ENCODE results near the gene MIEN1.
"Not testable (repeated sequence)": the region's sequence is repeated elsewhere in the genome, so short reads cannot be mapped to it uniquely, and the experiment has no call there.

MIEN1 gene

DNA sequence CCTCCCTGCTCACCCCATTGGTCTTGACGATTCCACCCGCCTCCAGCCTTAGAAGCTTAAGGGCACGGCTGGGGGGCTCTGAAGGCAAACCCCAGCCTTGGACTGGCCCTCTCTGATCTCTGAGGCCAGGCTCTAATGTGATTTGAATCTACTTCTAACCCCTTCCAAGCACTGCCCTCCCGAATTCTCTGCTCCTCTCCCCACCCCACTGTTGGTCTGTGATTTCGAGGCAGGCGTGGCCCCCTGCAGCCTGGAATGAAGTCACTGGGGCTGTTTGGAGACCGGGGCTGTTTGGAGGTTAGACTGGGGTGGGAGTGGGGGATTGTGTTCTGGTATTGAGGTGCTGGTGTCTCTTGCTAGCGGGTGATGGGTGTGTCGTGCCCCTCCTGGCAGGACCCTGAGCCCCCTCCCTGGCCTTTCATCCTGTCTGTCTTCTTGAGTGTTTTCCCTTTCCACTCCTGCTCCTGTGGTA, 9.6 kb upstream of the MIEN1 start:
- DNase-seq (ENCODE audit: low read depth, low spot score) = no peak

DNA sequence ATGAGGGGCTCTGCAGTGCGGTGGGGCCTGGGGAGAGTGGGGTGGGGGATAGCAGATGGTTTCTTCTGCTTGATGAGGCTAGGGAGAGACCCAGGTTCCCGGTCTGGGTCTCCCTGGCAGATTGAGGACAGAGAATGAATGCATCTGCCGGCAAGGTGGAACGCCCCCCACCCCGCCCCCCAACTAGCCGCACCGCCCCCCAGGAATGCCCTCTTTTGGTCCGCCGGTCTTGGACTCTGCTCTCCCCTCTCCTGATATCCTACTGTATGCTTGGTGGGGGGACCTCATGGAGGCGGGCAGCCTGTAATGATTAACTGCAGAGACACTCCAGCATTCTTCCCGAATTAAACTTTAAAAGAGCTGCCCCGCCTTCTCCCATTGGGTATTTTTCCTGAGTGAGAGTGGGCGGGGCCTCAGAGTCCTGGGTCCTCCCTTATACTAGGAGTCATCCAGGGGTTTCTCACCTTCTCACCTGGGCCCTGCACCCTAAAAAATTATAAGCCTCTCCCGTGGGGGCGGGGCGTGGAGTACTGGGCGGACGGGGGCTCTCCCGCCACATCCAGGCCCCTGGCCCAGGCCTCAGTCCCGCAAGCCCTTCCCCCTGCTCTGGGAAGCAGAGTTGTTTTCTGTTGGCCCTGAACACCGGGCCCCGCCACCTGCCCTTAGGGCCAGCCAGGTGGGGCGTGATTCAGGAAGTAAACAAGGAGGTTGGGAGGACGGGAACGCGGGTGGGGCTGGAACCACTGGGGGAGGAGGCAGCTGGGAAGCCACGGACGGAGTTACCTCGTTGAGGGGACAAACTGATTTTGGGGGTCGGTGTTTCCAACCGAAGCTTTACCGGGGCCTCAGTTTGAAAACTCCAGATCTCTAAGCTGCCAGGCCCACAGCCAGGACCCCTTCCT, 8.9 kb upstream of the MIEN1 start:
- DNase-seq (ENCODE audit: low read depth, low spot score) = no peak

DNA sequence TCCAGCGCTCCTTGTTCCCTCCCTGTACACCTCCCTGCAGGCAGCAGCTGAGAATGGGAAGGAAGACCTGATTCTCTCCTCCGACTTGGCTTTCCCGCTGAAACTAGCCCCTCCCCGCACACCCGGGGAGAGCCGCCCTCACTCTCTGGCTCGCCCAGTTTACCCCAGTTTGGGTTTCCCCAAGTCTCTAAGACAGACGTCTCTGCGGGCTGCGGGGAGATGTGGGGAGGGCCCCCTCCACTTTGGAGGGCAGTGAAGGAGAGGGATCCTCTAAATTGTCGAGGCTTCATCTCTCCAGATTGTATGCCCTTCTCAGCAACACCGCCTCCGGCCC, 8.2 kb upstream of the MIEN1 start:
- no peak for DNase-seq (ENCODE audit: low read depth, low spot score)

DNA sequence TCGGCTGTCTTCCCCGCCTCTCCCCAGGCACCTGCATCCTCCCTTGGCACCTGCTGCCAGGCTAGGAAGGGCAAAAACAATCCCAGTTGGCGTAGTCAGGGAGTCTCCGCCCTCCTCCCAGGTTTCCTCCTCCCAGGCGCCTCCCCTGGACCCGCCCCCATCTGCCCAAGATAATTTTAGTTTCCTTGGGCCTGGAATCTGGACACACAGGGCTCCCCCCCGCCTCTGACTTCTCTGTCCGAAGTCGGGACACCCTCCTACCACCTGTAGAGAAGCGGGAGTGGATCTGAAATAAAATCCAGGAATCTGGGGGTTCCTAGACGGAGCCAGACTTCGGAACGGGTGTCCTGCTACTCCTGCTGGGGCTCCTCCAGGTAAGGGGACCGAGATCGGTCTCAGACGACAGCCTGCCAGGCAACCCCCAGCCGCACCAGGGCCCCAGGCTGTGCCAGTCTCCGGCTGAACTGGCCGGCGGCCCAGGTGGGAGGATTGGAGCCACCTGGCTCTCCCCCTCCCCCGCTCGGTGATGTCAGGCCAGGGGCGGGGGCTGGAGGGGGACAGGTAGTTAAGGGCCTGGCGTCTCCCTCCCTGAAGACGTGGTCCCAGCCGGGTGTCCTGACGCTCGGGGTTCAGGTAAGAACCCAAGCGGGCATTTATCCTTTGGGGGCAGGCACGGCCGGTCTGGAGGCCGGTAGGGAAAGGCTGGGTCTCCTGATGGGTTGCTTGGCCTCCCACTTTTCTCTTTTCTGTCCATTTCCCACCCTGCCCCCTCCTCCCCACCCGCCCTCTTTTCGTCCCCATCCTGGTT, 7.6 kb upstream of the MIEN1 start, which contains the start of gene GRB7:
GRB7 (plus strand) TSS at position 179 of the 808 bp plus-strand sequence. CDS start 4,364 bp downstream, outside the sequence.
- no peak for DNase-seq (ENCODE audit: low read depth, low spot score)

DNA sequence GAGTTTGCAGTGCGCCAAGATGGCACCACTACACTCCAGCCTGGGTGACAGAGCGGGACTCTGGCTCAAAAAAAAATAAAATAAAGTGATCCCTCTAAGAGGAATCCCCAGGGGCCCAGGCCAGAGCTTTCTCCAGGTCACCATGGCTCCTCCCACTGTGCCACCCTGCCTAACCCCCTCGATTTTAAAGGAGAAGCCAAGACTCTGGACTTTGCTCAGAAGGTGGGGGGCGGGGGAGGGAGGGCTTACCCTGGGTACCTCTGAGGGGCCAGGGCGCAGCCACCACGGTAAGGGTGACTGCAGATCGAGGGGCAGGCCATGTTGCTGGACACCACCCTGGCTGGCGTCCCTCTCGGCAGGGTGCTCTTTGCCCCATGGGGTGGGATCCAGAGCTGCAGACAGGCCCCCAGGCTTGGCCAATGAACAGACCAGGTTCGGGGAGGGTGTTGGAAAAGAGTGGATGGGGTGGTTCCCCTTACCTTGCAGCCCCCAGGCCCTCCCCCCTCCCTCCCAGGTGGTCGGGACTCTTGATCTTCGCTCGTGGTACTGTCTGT, 7.0 kb upstream of the MIEN1 start:
- DNase-seq (ENCODE audit: low read depth, low spot score) = no peak

DNA sequence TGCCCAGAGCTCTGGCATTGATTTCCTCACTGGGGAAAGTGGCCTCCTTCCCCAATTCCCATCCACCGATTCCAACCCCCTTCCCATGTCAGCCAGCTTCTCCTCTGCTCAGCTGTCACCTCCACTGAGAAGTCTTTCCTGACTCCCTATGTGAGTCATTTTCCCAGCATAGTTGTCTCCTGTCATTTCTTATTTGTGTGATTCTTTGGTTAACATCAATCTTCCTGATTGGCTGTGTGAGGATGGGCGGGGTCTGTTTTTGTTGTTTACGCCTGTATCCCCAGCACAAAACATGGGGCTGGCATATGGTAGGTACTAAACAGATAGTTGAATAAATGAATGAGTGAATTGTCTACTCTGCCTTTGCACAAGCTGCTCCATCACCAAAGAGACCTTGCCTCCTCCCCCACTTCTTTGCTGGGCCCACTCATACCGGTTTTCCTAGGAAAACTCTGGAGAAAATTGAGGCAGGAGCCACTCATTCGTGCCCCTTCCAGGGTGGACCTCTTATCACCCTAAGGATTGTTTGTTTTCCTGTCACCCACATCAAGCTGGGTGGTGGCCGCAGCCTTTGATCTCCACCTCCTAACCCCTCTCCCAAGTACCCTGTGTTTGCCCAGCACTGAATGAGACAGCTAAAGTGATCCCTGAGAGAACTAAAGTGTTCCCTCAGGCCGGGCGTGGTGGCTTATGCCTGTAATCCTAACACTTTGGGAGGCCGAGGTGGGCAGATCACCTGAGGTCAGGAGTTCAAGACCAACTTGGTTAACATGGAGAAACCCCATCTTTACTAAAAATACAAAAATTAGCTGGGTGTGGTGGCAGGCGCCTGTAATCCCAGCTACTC, 6.2 kb upstream of the MIEN1 start:
- DNase-seq (ENCODE audit: low read depth, low spot score) = no peak

DNA sequence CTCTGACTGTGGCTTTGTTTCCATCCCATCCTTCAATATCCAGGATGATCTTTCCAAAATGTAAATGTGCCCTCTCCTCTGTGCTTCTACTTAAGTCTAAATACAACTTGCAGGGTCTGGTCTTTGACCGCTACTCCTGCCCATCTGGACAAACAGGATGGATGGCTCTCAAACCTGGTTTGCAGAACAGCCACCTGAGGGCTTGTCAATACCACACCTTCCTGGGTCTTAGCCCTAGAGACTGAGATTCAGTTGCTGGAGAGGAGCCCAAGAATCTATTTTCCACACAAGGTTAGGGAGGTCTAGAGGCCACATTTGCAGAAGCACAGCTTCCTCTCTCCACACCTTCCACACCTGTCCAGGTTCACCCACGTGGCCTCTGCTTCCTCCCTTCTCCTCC, 5.5 kb upstream of the MIEN1 start:
- no peak for DNase-seq (ENCODE audit: low read depth, low spot score)

DNA sequence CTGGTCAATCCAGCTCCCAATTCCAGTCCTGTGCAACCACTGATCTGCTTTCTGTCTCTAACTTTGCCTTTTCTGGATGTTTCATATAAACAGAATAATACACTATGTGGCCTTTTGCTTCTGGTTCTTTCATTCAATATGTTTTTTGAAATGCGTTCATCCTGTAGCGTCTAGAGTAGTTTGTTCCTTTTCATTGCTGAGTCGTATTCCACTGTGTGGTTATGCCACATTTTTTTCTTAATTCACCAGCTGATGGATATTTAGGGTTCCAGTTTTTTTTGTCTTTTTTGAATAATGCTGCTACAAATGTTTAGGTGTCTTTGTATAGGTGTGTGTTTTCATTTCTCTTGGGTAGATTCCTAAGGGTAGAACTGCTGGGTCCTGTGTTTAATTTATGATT, 2.3 kb upstream of the MIEN1 start:
- no peak for DNase-seq (ENCODE audit: low read depth, low spot score)

DNA sequence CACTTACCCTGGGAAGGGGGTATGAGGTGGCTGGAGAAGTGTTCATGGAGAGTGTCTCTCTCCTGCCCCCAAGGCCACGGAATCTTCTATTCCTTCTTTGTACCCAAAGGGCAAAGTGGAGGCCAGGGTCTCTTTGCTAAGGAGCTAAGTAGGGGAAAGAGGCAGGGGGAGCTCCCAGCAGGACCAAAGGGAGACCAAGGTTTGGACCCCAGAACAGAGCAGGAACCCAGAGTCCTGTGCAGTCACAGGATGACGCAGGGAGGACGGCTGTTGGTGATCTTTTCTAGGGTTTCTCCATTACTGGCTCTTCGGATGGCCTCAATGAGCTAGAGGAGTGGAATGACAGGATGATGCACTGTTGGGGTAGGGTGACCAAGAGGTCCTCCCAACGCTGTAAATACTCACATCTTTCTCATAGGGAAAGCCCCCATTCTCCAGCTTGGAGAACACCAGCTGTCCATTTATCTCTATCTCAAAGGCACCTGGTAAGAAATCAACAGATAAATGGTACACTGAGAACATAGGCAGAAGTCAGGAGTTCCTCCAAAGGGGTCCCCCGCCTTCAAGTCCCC, 966 bp downstream of the MIEN1 start:
- DNase-seq (ENCODE audit: low read depth, low spot score) = no peak

DNA sequence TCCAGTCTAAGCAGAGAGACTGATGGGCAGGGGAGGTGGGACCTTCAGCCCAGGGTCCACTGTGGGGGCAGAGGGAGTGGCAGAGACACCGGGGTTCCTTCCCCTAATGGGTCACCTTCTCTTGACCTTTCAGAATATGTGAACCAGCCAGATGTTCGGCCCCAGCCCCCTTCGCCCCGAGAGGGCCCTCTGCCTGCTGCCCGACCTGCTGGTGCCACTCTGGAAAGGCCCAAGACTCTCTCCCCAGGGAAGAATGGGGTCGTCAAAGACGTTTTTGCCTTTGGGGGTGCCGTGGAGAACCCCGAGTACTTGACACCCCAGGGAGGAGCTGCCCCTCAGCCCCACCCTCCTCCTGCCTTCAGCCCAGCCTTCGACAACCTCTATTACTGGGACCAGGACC, 2.8 kb downstream of the MIEN1 start:
- no peak for DNase-seq (ENCODE audit: low read depth, low spot score)

DNA sequence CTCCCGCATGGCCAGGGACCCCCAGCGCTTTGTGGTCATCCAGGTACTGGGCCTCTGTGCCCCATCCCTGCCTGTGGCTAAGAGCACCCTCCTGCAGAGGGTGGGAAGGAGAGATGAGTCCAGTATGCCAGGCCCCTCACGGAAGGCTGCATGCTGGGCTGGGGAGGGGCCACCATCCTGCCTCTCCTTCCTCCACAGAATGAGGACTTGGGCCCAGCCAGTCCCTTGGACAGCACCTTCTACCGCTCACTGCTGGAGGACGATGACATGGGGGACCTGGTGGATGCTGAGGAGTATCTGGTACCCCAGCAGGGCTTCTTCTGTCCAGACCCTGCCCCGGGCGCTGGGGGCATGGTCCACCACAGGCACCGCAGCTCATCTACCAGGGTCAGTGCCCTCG, 3.7 kb downstream of the MIEN1 start:
- DNase-seq (ENCODE audit: low read depth, low spot score) = no peak

DNA sequence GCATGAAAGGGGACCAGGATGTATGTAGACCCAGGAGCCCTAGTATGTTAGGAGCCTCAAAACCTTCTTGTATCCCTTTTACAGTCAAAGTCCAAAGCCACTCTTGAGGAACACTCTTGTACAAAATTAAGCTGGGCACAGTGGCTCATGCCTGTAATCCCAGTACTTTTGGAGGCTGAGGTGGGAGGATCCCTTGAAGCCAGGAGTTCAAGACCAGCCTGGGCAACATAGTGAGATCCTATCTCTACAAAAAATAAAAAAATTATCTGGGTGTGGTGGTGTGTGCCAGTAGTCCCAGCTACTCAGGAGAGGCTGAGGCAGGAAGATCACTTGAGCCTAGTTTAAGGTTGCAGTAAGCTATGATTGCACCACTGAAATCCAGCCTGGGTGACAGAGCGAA, 4.4 kb downstream of the MIEN1 start:
- DNase-seq (ENCODE audit: low read depth, low spot score) = not testable (repeated sequence)

DNA sequence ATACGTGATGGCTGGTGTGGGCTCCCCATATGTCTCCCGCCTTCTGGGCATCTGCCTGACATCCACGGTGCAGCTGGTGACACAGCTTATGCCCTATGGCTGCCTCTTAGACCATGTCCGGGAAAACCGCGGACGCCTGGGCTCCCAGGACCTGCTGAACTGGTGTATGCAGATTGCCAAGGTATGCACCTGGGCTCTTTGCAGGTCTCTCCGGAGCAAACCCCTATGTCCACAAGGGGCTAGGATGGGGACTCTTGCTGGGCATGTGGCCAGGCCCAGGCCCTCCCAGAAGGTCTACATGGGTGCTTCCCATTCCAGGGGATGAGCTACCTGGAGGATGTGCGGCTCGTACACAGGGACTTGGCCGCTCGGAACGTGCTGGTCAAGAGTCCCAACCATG, 5.6 kb downstream of the MIEN1 start:
- DNase-seq (ENCODE audit: low read depth, low spot score) = no peak

DNA sequence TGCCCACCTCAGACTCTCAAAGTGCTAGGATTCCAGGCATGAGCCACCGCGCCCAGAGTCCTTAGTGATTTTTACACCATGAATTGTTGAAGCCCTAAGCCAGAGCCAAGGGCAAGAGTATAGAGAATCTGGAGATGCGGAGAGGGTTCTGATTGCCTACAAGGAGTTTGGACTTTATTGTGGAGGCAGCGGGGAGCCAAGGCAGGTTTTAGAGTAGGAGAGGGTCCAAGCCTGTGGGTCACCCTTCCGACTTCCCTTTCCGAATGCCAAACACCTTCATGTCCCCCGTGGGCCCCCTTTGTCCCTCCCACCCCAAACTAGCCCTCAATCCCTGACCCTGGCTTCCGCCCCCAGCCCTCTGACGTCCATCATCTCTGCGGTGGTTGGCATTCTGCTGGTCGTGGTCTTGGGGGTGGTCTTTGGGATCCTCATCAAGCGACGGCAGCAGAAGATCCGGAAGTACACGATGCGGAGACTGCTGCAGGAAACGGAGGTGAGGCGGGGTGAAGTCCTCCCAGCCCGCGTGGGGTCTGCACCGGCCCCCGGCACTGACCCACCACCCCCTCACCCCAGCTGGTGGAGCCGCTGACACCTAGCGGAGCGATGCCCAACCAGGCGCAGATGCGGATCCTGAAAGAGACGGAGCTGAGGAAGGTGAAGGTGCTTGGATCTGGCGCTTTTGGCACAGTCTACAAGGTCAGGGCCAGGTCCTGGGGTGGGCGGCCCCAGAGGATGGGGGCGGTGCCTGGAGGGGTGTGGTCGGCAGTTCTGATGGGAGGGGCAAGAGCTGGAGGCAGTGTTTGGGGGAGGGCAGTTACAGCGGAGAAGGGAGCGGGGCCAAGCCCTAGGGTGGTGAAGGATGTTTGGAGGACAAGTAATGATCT, 7.1 kb downstream of the MIEN1 start:
- no peak for DNase-seq (ENCODE audit: low read depth, low spot score)

DNA sequence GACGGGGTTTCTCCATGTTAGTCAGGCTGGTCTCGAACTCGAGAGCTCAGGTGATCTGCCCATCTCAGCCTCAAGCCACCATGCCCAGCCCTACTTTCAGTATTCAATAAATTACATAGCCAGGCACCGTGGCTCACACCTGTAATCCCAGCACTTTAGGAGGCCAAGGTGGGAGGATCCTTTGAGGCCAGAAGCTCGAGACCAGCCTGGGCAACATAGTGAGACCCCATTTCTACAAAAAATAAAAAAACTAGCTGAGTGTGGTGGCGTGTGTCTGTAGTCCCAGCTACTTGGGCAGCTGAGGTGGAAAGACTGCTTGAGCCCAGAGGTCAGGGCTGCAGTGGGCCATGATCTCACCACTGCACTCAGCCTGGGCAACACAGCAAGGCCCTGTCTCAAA, 8.2 kb downstream of the MIEN1 start:
- no peak for DNase-seq (ENCODE audit: low read depth, low spot score)

DNA sequence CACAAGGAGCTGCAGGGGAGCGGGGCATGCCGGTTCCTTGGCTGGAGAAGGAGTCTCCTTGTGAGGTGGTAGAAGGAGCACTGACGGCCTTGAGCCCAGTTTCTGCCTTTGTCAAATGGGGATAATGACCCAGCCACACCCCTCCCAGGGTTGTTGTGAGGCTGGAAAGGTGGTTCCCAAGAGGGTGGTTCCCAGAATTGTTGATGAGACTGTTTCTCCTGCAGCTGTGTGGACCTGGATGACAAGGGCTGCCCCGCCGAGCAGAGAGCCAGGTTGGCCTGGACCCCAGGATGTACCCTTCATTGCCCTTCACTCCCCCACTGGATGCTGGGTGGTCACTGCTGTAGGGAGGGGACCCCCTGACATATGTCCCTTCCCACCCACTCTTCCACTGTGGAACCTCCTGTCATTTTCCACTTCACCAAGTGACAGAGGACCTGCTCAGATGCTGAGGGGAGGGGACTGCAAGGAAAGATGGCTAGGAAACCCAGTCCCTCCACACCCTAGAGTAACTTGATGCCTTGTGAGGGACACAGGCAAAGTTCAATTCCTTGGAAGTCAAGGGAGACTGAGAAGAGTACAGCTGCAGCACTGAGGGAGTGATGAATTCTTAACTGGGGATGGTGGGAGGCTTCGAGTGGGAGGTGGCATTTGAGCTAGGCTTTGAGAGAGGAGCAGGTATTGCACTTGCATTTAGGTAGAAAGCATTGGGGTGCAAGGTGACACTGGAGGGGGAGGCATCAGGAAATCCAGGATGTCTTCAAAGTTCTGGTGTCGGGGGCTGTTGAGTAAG, 10.6 kb downstream of the MIEN1 start:
- DNase-seq (ENCODE audit: low read depth, low spot score) = no peak

DNA sequence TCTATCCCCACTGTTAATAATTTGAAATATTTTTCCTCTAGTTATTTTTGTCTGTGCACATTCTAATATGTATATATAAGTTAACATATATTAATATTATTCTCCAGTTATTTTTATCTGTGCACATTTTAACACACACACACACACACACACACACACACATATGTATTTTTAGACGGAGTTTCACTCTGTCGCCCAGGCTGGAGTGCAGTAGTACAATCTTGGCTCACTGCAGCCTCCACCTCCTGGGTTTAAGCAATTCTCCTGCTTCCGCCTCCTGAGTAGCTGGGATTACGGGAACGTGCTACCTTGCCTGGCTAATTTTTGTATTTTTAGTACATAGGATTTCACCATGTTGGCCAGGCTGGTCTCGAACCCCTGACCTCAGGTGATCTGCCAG, 12.7 kb downstream of the MIEN1 start:
- DNase-seq (ENCODE audit: low read depth, low spot score) = no peak

DNA sequence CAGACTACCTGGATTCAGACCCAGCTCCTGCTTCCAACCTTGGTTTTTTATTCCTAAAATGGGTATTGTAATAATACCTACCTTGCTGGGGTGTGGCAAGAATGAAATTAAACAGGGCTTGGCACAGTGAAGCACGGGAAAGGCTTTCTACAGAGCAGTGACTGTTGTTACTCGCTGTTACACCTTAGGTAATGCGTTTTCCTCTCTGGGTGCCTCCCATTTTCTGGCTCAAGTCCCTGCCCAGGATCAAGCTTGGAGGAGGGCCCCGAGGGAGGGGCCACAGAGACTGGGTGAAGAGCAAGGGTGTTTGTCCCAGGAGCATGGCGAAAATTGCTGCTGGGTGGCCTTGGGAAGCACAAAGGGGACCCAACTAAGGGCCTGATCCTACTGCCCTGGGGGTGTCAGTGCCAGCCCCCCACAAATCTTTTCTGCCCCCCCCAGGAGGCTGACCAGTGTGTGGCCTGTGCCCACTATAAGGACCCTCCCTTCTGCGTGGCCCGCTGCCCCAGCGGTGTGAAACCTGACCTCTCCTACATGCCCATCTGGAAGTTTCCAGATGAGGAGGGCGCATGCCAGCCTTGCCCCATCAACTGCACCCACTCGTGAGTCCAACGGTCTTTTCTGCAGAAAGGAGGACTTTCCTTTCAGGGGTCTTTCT, 13.3 kb downstream of the MIEN1 start:
- no peak for DNase-seq (ENCODE audit: low read depth, low spot score)
